GF-D8 (cell line): ENCODE results near the gene SLC16A4.
"Not testable (repeated sequence)": the region's sequence is repeated elsewhere in the genome, so short reads cannot be mapped to it uniquely, and the experiment has no call there.

Experiments
- DNase-seq: peaks from one replicate; lab custom pipeline; 2025; lab: John Stamatoyannopoulos, UW

Gene SLC16A4

GRCh38 chr1:110390692-110391245, at the start of gene SLC16A4:
Gene SLC16A4, minus strand, starts transcription at chr1:110391026. Its CDS starts 1,703 bp downstream, at chr1:110389323.
- no peak for DNase-seq

- not testable (repeated sequence) for DNase-seq
Measured at GRCh38 chr1:110439873-110440272, 49.0 kb upstream of the SLC16A4 start.

DNA sequence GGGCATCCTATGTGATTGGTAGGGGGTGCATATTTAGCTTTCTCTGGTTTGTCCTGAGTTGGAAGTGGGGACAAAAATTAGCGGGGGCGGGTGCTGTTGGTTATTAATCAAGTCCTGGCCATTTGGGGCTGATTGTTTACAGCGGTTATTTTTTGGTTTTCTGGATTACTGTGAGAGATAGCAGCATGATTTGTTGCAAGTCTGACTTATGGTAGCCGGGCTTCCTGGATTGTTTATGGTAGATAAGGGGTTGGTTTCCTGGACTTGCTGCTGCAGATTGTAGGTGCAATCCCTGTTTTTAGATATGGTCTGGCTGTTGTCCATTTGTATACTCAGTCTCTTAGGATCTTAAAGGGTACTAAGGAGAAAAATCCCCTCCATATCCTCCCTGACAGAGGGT, 48.1 kb upstream of the SLC16A4 start:
- DNase-seq: no peak

DNA sequence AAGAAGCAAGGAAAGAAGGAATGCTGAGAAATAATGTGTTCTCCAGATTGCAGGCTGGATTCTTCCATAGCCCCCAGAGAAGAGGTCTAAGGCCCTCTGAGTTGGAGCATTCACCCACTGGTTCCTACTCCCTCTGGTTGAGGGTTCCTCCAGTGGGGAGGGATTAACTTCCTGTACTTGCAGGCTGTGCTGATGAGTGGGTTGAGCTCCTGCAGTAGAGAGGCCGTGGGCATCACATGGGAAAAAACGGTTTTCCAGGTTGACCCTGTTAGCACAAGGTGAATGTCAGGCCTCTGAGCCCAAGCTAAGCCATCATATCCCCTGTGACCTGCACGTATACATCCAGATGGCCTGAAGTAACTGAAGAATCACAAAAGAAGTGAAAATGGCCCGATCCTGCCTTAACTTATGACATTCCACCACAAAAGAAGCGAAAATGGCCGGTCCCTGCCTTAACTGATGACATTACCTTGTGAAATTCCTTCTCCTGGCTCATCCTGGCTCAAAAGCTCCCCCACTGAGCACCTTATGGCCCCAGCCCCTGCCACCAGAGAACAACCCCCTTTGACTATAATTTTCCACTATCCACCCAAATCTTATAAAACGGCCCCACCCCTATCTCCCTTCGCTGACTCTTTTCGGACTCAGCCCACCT, 46.9 kb upstream of the SLC16A4 start:
- DNase-seq: not testable (repeated sequence)

- DNase-seq: no peak
Measured at GRCh38 chr1:110436635-110437034, 45.8 kb upstream of the SLC16A4 start.

- DNase-seq: no peak
Measured at GRCh38 chr1:110434946-110435345, 44.1 kb upstream of the SLC16A4 start.

GRCh38 chr1:110433803-110434202, 43.0 kb upstream of the SLC16A4 start:
- peak; percentile 13 for DNase-seq

- DNase-seq: no peak
Measured at GRCh38 chr1:110433213-110433612, 42.4 kb upstream of the SLC16A4 start.

DNA sequence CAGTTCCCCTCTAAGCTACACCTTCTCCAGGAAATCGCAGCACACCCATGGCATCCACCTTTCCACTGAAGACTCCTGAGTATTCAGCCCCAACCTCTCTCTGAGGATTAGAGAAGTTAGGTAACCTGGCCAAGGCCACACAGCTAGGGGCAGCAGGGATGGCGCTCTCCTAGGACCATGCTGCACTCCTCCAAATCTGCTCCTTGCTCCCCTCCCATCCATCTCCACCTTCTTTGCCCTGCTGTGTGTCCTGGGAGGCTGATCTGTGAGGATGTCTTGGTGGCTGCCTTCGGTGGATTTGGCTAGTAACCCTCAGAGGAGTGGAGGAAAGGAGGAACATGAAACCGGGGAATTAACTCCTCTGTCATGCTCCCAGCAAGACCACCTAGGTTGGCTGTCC, 40.1 kb upstream of the SLC16A4 start:
- no peak for DNase-seq

DNA sequence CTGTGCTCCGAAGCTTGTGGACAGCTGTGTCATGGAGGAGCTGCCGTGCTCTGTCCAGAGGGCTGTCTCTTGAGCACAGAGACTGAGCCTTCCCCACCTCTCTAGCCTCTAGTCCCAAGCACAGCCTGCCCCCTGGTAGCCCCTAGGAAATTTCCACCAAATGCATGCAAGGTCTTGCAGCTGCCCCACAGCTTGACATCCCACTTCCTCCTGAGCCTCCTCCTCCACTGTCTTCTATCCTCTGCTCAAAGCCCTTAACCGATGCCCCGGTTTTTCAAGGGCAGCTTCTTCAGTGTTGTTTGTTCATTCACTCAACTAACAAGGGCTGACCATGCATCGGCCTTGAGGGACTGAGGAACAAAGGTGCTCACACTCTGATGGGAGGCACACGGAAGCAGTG, 39.5 kb upstream of the SLC16A4 start:
- DNase-seq: no peak

GRCh38 chr1:110428946-110429345, 38.1 kb upstream of the SLC16A4 start:
- DNase-seq: no peak

- DNase-seq: no peak
Measured at GRCh38 chr1:110426854-110427253, 36.0 kb upstream of the SLC16A4 start.

GRCh38 chr1:110425612-110426152, 34.9 kb upstream of the SLC16A4 start:
- no peak for DNase-seq

- no peak for DNase-seq
Measured at GRCh38 chr1:110424699-110425611, 34.1 kb upstream of the SLC16A4 start.

GRCh38 chr1:110420874-110421793, 30.3 kb upstream of the SLC16A4 start:
- DNase-seq: peak; percentile 36

- DNase-seq: no peak
Measured at GRCh38 chr1:110420023-110420662, 29.3 kb upstream of the SLC16A4 start.

GRCh38 chr1:110418729-110419128, 27.9 kb upstream of the SLC16A4 start:
- no peak for DNase-seq

DNA sequence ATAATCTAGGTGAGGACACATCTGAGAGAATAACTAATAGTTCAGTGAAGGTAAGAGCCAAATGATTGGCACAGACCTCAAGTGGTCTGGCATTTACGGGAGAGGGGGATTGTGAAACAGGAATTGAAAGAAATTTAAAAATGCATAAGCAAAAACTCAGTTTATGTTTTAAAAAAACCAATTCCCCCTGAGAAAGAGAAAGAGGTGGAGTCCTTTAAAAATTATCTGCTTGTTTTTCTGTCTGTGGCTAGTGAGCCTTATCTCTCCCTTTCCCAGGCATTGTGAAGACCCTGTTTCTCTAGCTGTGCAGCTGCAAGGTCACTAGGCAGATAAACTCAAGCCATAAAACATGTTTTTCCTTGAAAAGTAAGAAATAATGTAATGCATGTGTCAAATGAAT, 22.2 kb upstream of the SLC16A4 start:
- not testable (repeated sequence) for DNase-seq

GRCh38 chr1:110412576-110412975, 21.8 kb upstream of the SLC16A4 start:
- peak; percentile 29 for DNase-seq

- no peak for DNase-seq
Measured at GRCh38 chr1:110411173-110411735, 20.4 kb upstream of the SLC16A4 start.

- no peak for DNase-seq
Measured at GRCh38 chr1:110409316-110409715, 18.5 kb upstream of the SLC16A4 start.
